WTC11 (cell line): Measurements from ENCODE around the gene ELFN1. TPM values are rescaled to one million over a fixed set of nuclear protein-coding genes. Genes with fewer than 3 reads are reported as not detected.

Experiments
- ATAC-seq: fragments of 200-7000 bp; cut with Tn5 transposase; 2 replicates; pipeline ENCODE4 v1.10.0; 2021; ENCODE audit warnings: mild to moderate bottlenecking, moderate library complexity
- CTCF ChIA-PET: fragments of 300-600 bp; sonication (Branson Sonifier 250); formaldehyde crosslinking; loops from one replicate; lab custom pipeline; 2021; ENCODE audit warnings: antibody characterized with exemption; lab: Charles Lee
- POLR2A ChIA-PET: fragments of 350-600 bp; sonication (Branson Sonifier 250); formaldehyde crosslinking; loops from one replicate; lab custom pipeline; 2021; ENCODE audit warnings: antibody characterized with exemption; lab: Charles Lee
- DNase-seq: peaks from one replicate; pipeline ENCODE4 v3.0.0; 2021; ENCODE audit warnings: low spot score
- H3K27ac Mint-ChIP-seq: 2 replicates; pipeline ENCODE4 v1.8.0; 2021; ENCODE audit warnings: mixed read lengths
- H3K27me3 Mint-ChIP-seq: 2 replicates; pipeline ENCODE4 v1.8.0; 2021; ENCODE audit warnings: low read depth, mild to moderate bottlenecking, moderate library complexity, mixed read lengths
- H3K36me3 Mint-ChIP-seq: 2 replicates; pipeline ENCODE4 v1.8.0; 2021; ENCODE audit warnings: mixed read lengths
- H3K4me1 Mint-ChIP-seq: 2 replicates; pipeline ENCODE4 v1.8.0; 2022; ENCODE audit warnings: mixed read lengths
- H3K4me3 Mint-ChIP-seq: 2 replicates; pipeline ENCODE4 v1.8.0; 2021; ENCODE audit warnings: mild to moderate bottlenecking, moderate library complexity, mixed read lengths
- H3K9me3 Mint-ChIP-seq: 2 replicates; pipeline ENCODE4 v1.8.0; 2021; ENCODE audit warnings: mixed read lengths
- ATF3 ChIP-seq: sonication (generic); formaldehyde crosslinking; conservative IDR thresholded peaks from 2 replicates; pipeline ENCODE4 v1.8.1; 2022; ENCODE audit warnings: mild to moderate bottlenecking, missing genetic modification reagents
- ATF6 ChIP-seq: sonication (generic); formaldehyde crosslinking; IDR thresholded peaks from 2 replicates; pipeline ENCODE4 v1.8.1; 2023; ENCODE audit warnings: mild to moderate bottlenecking, missing genetic modification reagents
- E2F5 ChIP-seq: sonication (generic); formaldehyde crosslinking; IDR thresholded peaks from 2 replicates; pipeline ENCODE4 v1.8.1; 2022; ENCODE audit warnings: mild to moderate bottlenecking, moderate library complexity, missing genetic modification reagents
- FOXJ3 ChIP-seq: sonication (generic); formaldehyde crosslinking; IDR thresholded peaks from 2 replicates; pipeline ENCODE4 v1.9.0; 2021; ENCODE audit warnings: missing genetic modification reagents, mild to moderate bottlenecking, borderline replicate concordance
- FOXP1 ChIP-seq: sonication (generic); formaldehyde crosslinking; IDR thresholded peaks from 2 replicates; pipeline ENCODE4 v1.8.0; 2022; ENCODE audit warnings: missing genetic modification reagents, mild to moderate bottlenecking, moderate library complexity, borderline replicate concordance
- GTF2I ChIP-seq: fragments of 250-450 bp; sonication (Bioruptor Pico); conservative IDR thresholded peaks from 2 replicates; pipeline ENCODE4 v1.4.0; 2021; ENCODE audit warnings: mild to moderate bottlenecking
- IRF2 ChIP-seq: sonication (generic); formaldehyde crosslinking; IDR thresholded peaks from 2 replicates; pipeline ENCODE4 v1.8.0; 2022; ENCODE audit warnings: low read depth, missing genetic modification reagents, borderline replicate concordance
- JAZF1 ChIP-seq: fragments of 250-450 bp; sonication (Bioruptor Pico); IDR thresholded peaks from 2 replicates; pipeline ENCODE4 v1.9.0; 2021; ENCODE audit warnings: moderate library complexity, mild to moderate bottlenecking, inconsistent platforms
- NFYB ChIP-seq: sonication (generic); formaldehyde crosslinking; conservative IDR thresholded peaks from 2 replicates; pipeline ENCODE4 v1.8.0; 2022; ENCODE audit warnings: low read depth, missing genetic modification reagents
- PRRX2 ChIP-seq: fragments of 250-450 bp; sonication (Bioruptor Pico); IDR thresholded peaks from 2 replicates; pipeline ENCODE4 v1.8.0; 2021; ENCODE audit warnings: mild to moderate bottlenecking
- RELA ChIP-seq: sonication (generic); formaldehyde crosslinking; IDR thresholded peaks from 2 replicates; pipeline ENCODE4 v1.8.1; 2022; ENCODE audit warnings: missing genetic modification reagents, mild to moderate bottlenecking, borderline replicate concordance
- RORB ChIP-seq: fragments of 250-450 bp; sonication (Bioruptor Pico); IDR thresholded peaks from 2 replicates; pipeline ENCODE4 v1.9.0; 2021; ENCODE audit warnings: mild to moderate bottlenecking
- SMAD3 ChIP-seq: sonication (generic); formaldehyde crosslinking; IDR thresholded peaks from 2 replicates; pipeline ENCODE4 v1.8.0; 2022; ENCODE audit warnings: missing genetic modification reagents, mild to moderate bottlenecking, borderline replicate concordance
- SMAD4 ChIP-seq: sonication (generic); formaldehyde crosslinking; IDR thresholded peaks from 2 replicates; pipeline ENCODE4 v1.8.0; 2022; ENCODE audit warnings: mild to moderate bottlenecking, missing genetic modification reagents
- STAT6 ChIP-seq: sonication (generic); formaldehyde crosslinking; conservative IDR thresholded peaks from 2 replicates; pipeline ENCODE4 v1.8.1; 2023; ENCODE audit warnings: mild to moderate bottlenecking, low read depth, missing genetic modification reagents, moderate library complexity
- TEAD1 ChIP-seq: sonication (generic); formaldehyde crosslinking; IDR thresholded peaks from 2 replicates; pipeline ENCODE4 v1.8.0; 2022; ENCODE audit warnings: mild to moderate bottlenecking, missing genetic modification reagents
- TEAD4 ChIP-seq: sonication (generic); formaldehyde crosslinking; IDR thresholded peaks from 2 replicates; pipeline ENCODE4 v1.8.0; 2022; ENCODE audit warnings: mild to moderate bottlenecking, missing genetic modification reagents
- USF1 ChIP-seq: sonication (generic); formaldehyde crosslinking; IDR thresholded peaks from 2 replicates; pipeline ENCODE4 v1.8.0; 2022; ENCODE audit warnings: mild to moderate bottlenecking, missing genetic modification reagents
- ZNF281 ChIP-seq: sonication (generic); formaldehyde crosslinking; IDR thresholded peaks from 2 replicates; pipeline ENCODE4 v1.8.0; 2023; ENCODE audit warnings: mild to moderate bottlenecking, missing genetic modification reagents
- ZNF423 ChIP-seq: fragments of 250-450 bp; sonication (Bioruptor Pico); IDR thresholded peaks from 2 replicates; pipeline ENCODE4 v2.1.2; 2022; ENCODE audit warnings: mild to moderate bottlenecking, moderate library complexity
- total RNA-seq: library from RNA; stranded (reverse); gene quantifications from 3 replicates; pipeline ENCODE4 v1.2.3, GENCODE V29; 2021
- TF ChIP-seq, protein P1 (sequence below): sonication (generic); formaldehyde crosslinking; IDR thresholded peaks from 2 replicates; pipeline ENCODE4 v1.8.1; 2022; ENCODE audit warnings: low read depth, mild to moderate bottlenecking, moderate library complexity, missing genetic modification reagents, borderline replicate concordance

The ELFN1 gene
- total RNA-seq, 1 experiment from 2014 or later, result 4.6 TPM

GRCh38 chr7:1787681-1788235 lies 117.7 kb downstream of the ELFN1 start (continued):
- TF ChIP-seq ATF6 (CRISPR knock-in tag), result no peak
- no peak for TF ChIP-seq ZNF281 (CRISPR knock-in tag)
- no peak for TF ChIP-seq RORB (CRISPR knock-in tag)
- TF ChIP-seq IRF2 (CRISPR knock-in tag), result no peak
- no peak for TF ChIP-seq JAZF1 (CRISPR knock-in tag)
- TF ChIP-seq ZNF423, result no peak

DNA sequence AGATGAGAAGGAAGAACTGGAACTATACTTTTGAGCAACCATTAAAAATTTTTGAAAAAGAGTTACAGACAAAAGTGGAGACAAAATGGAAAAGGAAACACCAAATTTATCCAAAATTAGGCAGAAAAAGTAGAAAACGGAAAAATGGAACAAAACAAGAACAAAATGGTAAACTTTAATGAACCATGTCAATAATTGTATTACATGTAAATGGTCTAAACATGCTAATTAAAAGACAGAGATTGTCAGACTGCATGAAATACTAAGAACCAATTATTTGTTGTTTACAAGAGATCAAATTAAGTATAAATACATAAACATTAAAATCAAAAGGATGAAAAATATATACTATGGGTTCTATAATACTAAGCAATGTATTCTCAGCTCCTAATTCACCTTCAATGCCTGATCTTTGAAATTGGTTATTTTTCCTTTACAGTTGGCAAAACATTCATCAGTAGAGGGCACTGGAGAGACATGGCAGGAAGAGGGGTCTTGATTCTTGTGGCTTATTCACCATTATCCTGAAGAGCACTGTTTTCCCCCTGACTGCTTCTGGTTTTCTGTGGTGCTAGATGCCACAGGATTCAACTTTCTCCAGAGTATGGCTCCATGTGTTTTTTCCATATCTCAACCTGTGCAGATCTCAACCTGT lies 124.9 kb downstream of the ELFN1 start:
- TF ChIP-seq E2F5 (no peak), ZNF423 (no peak), FOXJ3 (CRISPR knock-in tag) (no peak), STAT6 (no peak), SMAD3 (no peak), ZNF281 (CRISPR knock-in tag) (no peak), FOXP1 (CRISPR knock-in tag) (no peak), TEAD1 (no peak), SMAD4 (CRISPR knock-in tag) (no peak), TEAD4 (no peak), USF1 (CRISPR knock-in tag) (no peak), ATF3 (CRISPR knock-in tag) (no peak), PRRX2 (CRISPR knock-in tag) (no peak), NFYB (CRISPR knock-in tag) (no peak), RELA (CRISPR knock-in tag) (no peak), GTF2I (CRISPR knock-in tag) (no peak)
- TF ChIP-seq, protein P1, sequence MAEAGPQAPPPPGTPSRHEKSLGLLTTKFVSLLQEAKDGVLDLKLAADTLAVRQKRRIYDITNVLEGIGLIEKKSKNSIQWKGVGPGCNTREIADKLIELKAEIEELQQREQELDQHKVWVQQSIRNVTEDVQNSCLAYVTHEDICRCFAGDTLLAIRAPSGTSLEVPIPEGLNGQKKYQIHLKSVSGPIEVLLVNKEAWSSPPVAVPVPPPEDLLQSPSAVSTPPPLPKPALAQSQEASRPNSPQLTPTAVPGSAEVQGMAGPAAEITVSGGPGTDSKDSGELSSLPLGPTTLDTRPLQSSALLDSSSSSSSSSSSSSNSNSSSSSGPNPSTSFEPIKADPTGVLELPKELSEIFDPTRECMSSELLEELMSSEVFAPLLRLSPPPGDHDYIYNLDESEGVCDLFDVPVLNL, result no peak
- Mint-ChIP-seq H3K27me3 (peaks cover 17% of the 10 kb centered on the region), H3K4me1 (no peaks in the 10 kb centered on the region), H3K4me3 (no peak overlapping the region), H3K36me3 (peaks cover 24% of the 10 kb centered on the region), H3K9me3 (peaks cover 45% of the 10 kb centered on the region), H3K27ac (no peak overlapping the region)
- DNase-seq (no peak), ATAC-seq (no peak)
- ChIA-PET POLR2A (no interaction called here), CTCF (interaction anchor here (0.6 to 1.9 kb wide), 3 partner anchors 27 to 249 kb away, joined by 3 read pairs; no protein-coding TSS in a partner anchor)
